Measurements from ENCODE around the gene HOPX. TPM values are rescaled to one million over a fixed set of nuclear protein-coding genes. Genes with fewer than 3 reads are reported as not detected.

HOPX gene
- total RNA-seq, 3 donors from 2014 or later (not counting 1 experiment from before 2014, with no cell fraction given) = 152 to 240 (median 167) TPM

DNA sequence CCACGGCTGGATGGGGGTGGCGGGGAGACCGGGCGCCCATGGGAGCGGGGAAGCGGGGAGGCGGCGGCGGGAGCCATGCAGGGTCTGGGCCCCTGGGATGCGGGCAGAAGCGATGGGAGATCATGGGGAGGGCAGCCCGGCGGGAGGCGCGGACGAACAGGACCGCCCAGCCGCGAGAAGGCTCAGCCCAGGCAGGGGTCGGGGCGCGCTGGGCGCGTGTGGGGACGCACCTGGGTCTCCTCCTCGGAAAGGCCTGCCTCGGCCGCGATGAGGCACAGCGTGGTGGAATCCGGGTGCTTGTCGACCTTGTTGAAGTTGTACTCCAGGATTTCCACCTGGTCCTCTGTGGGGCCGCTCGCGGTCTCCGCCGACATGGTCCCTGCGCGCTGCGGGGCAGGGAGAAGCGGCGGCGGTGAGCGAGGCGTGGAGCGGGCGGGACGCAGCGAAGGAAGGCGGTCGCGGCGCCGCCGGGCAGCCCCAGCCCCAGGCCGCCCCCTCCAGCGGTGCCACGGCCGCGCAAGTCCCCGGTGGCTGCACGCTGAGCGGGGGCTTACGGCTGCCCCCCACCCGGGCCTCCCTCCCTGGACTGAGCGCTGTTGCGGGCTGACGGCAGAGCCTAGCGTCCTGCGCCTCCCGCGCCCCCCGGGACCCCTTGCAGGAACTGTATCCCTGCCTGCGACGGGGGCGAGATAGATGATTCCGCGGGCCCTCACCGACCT, 25.3 kb downstream of the HOPX start:
- H3K4me1 ChIP-seq (ENCODE audit: control insufficient read depth, insufficient read depth, low read length) = peaks cover 54% of the 10 kb centered on the region
- H3K4me3 Mint-ChIP-seq = peak overlapping the region; percentile 94
- under 1% methylated on average over 79 of the region's 79 CpGs for WGBS (ENCODE audit: insufficient coverage)
- H3K9me3 Mint-ChIP-seq = no peaks in the 10 kb centered on the region
- H3K27ac Mint-ChIP-seq = peak overlapping the region; percentile 95 to 98
- intact Hi-C loops (cut with micrococcal nuclease) = loop anchor here (1.0 to 10.0 kb wide), 5 partner anchors 7 to 1108 kb away; partner anchors contain the start of genes CLOCK and REST
- peaks cover 68 to 70% of the 10 kb centered on the region in 2 donors for H3K4me1 Mint-ChIP-seq
- no peaks in the 10 kb centered on the region for H3K27me3 ChIP-seq (ENCODE audit: control insufficient read depth, insufficient read depth, low read length)
- peak overlapping the region; percentile 73 for H3K27ac ChIP-seq (ENCODE audit: low read length)
- H3K9me3 ChIP-seq (ENCODE audit: control insufficient read depth, insufficient read depth, low read length) = no peaks in the 10 kb centered on the region
- ATAC-seq (peak; percentile 48 to 65 (median 64)), DNase-seq (peak; percentile 50 to 54)
- no peaks in the 10 kb centered on the region for H3K36me3 Mint-ChIP-seq
- TF ChIP-seq, protein P1, sequence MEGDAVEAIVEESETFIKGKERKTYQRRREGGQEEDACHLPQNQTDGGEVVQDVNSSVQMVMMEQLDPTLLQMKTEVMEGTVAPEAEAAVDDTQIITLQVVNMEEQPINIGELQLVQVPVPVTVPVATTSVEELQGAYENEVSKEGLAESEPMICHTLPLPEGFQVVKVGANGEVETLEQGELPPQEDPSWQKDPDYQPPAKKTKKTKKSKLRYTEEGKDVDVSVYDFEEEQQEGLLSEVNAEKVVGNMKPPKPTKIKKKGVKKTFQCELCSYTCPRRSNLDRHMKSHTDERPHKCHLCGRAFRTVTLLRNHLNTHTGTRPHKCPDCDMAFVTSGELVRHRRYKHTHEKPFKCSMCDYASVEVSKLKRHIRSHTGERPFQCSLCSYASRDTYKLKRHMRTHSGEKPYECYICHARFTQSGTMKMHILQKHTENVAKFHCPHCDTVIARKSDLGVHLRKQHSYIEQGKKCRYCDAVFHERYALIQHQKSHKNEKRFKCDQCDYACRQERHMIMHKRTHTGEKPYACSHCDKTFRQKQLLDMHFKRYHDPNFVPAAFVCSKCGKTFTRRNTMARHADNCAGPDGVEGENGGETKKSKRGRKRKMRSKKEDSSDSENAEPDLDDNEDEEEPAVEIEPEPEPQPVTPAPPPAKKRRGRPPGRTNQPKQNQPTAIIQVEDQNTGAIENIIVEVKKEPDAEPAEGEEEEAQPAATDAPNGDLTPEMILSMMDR (IDR thresholded peaks at IDR 0.05) = no peak
- H3K4me3 ChIP-seq (ENCODE audit: low read length) = peak overlapping the region; percentile 66
- no peaks in the 10 kb centered on the region for H3K36me3 ChIP-seq (ENCODE audit: control insufficient read depth, insufficient read depth, low read length)
- H3K27me3 Mint-ChIP-seq (ENCODE audit: low read depth in 2 of 2) = no peaks in the 10 kb centered on the region

DNA sequence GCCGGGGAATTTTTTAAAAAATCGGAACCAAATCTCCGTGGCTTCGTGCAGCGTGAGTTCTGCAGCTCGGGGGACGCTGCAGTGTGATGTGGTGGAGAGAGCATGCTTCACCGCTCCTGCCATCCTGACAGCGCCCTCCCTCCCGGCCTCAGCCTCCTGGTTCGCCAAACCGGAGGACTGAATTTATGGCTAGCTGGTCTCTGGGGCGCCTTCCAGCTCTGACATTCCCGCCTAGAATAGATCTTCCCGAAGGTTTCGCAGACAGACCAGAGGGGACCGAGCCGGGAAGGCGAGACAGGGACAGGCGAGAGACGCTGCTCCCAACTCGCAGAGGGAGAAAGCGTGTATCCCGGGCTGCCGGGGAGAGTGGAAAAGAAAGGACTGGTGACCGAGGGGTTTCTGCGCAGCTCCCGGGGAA, 25.9 kb downstream of the HOPX start:
- Histone ChIP-seq H3K4me1 (ENCODE audit: control insufficient read depth, insufficient read depth, low read length) (peaks cover 59% of the 10 kb centered on the region), H3K27ac (ENCODE audit: low read length) (peak overlapping the region; percentile 73), H3K4me3 (ENCODE audit: low read length) (peak overlapping the region; percentile 66), H3K9me3 (ENCODE audit: control insufficient read depth, insufficient read depth, low read length) (no peaks in the 10 kb centered on the region), H3K27me3 (ENCODE audit: control insufficient read depth, insufficient read depth, low read length) (no peaks in the 10 kb centered on the region), H3K36me3 (ENCODE audit: control insufficient read depth, insufficient read depth, low read length) (no peaks in the 10 kb centered on the region)
- Mint-ChIP-seq H3K36me3 (no peaks in the 10 kb centered on the region), H3K27me3 (ENCODE audit: low read depth in 2 of 2) (no peaks in the 10 kb centered on the region), H3K9me3 (no peaks in the 10 kb centered on the region), H3K4me3 (peak overlapping the region; percentile 94), H3K4me1 (peaks cover 74 to 76% of the 10 kb centered on the region in 2 donors), H3K27ac (peak overlapping the region; percentile 95 to 98)
- intact Hi-C loops (cut with micrococcal nuclease) = loop anchor here (5.0 to 10.0 kb wide), 2 partner anchors 250 to 1108 kb away; partner anchors contain the start of genes CLOCK and REST
- TF ChIP-seq, protein P1 (IDR thresholded peaks at IDR 0.05) = no peak
- DNase-seq (peak in 1 of 2 donors; percentile 53), ATAC-seq (peak in 2 of 3 donors; percentile 16 to 31)
- WGBS (ENCODE audit: insufficient coverage) = 0% methylated on average over 28 of the region's 28 CpGs

DNA sequence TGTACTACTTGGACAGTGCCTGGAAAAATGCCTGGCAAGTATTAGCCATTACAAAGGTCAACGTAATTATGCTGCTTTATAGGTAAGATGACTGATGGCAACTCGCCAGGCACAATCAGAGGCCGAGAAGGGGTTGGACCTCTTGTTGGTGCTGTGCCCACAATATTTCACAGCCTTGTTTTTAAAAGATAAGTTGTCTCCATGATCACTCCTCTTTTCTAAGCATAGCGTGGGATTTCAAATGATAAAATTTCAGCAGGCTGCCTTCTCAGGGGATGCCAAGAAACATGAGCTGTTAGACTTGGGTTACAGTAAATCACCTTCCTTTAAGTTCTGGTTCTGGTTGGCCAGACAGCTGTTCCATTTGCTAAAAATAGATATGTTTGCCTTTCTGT, 26.9 kb downstream of the HOPX start:
- Mint-ChIP-seq H3K9me3 (no peaks in the 10 kb centered on the region), H3K27me3 (ENCODE audit: low read depth in 2 of 2) (no peaks in the 10 kb centered on the region), H3K36me3 (peaks cover 5% of the 10 kb centered on the region), H3K4me3 (peak overlapping the region; percentile 94), H3K27ac (peak overlapping the region; percentile 95 to 98), H3K4me1 (peaks cover 84 to 86% of the 10 kb centered on the region in 2 donors)
- intact Hi-C loops (cut with micrococcal nuclease) = loop anchor here (5.0 to 10.0 kb wide), 2 partner anchors 217 to 251 kb away; partner anchors contain the start of genes PAICS, PPAT and REST
- ATAC-seq (no peak), DNase-seq (peak in 1 of 2 donors; percentile 7)
- H3K4me1 ChIP-seq (ENCODE audit: control insufficient read depth, insufficient read depth, low read length) = peaks cover 69% of the 10 kb centered on the region
- peaks cover 3% of the 10 kb centered on the region for H3K36me3 ChIP-seq (ENCODE audit: control insufficient read depth, insufficient read depth, low read length)
- TF ChIP-seq, protein P1 (IDR thresholded peaks at IDR 0.05) = no peak
- H3K27me3 ChIP-seq (ENCODE audit: control insufficient read depth, insufficient read depth, low read length) = no peaks in the 10 kb centered on the region
- H3K9me3 ChIP-seq (ENCODE audit: control insufficient read depth, insufficient read depth, low read length) = no peaks in the 10 kb centered on the region
- WGBS (ENCODE audit: insufficient coverage) = 47% methylated on average over 4 of the region's 4 CpGs
- H3K27ac ChIP-seq (ENCODE audit: low read length) = peak overlapping the region; percentile 73
- peak overlapping the region; percentile 66 for H3K4me3 ChIP-seq (ENCODE audit: low read length)
